HG03060 (cell line): ENCODE results near the gene ATP5F1D.
"Not testable (repeated sequence)": the region's sequence is repeated elsewhere in the genome, so short reads cannot be mapped to it uniquely, and the experiment has no call there.

Source experiments
- ATAC-seq: cut with Tn5 transposase; IDR thresholded peaks from one replicate; pipeline ENCODE4 v1.9.1; 2021; ENCODE audit warnings: low read depth, moderate number of reproducible peaks; ENCODE audit not compliant: unreplicated experiment

Gene ATP5F1D

DNA sequence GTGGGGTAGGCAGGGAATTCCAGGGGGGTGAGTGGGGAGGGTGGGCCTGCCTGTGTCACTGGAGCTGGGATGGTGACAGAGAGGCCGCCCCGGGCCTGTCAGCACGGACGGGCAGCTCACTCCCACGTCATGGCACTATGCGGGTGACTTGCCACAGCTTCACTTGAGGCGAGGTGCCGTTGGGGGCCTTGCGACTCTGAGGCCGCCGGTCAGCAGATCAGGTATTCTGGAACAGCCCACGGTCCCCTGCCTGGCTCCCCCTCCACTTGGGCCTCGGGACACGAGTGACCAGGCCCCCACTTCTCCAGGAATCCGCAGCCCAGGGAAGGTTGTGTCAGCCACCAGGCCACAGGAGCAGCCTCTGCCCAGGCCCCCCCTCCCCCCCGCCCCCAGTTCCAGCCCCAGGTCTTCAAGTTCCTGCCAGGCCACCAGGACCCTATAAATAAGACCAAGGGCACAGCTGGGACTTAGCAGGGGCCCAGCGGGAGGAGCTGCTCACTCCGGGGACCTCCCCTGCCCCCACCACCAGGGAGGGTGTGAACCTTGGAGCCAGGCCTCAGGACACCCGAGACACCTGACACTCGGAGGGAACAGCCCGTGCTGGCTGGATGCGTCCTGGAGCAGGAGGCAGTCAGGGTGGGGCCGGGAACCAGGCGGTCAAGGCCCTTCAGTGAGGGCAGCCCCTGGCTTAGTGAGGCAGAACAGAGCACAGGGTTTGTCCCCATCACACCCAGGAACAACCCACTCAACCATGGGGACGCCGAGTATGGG lies 4.1 kb downstream of the ATP5F1D start:
- no peak for ATAC-seq

DNA sequence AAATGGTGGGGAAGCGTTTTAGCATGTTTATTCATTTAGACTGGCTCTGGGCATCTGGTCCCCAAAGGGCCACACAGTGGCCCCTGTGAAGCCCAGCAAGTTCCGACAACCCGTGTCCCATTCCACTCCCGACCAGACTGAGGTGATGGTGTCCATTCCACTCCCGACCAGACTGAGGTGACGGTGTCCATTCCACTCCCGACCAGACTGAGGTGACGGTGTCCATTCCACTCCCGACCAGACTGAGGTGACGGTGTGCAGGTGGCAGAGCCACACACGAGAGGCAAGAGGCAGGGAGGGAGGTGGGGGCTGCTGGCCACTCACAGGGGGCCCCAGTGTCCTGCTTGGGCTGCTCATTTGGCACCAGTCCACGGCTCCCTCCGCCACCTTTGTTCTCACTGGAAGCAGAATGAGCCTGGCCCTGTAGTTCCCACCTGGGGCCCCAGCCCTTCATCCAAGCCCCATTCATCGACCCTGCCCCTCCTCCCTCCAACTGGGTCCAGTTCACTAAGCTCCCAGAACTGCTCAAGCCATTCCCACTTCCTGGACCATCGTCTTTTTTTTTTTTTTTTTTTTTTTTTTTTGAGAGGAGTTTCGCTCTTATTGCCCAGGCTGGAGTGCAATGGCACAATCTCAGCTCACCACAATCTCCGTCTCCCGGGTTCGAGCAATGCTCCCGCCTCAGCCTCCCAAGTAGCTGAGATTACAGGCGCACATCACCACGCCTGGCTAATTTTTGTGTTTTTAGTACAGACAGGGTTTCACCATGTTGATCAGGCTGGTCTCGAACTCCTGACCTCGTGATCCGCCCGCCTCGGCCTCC lies 4.9 kb downstream of the ATP5F1D start:
- ATAC-seq, result not testable (repeated sequence)

DNA sequence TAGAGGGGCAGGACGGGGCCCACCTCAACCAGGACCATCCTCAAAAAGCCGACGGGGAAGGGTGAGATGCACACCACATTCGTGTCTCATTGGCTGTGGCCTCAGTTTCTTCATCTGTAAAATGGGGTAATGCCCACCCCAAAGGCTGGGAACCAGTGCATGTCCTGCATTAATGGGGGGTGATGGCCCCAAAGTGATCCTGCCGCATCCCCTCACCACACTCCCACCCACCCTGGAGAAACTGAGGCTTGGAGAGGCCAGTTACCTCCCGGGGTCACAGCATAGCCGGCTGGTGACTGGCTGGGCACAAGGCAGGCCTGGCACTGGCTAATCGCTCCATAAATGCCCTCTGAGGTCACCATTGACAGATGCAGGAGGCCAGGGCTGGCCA lies 6.2 kb downstream of the ATP5F1D start:
- ATAC-seq, result no peak

DNA sequence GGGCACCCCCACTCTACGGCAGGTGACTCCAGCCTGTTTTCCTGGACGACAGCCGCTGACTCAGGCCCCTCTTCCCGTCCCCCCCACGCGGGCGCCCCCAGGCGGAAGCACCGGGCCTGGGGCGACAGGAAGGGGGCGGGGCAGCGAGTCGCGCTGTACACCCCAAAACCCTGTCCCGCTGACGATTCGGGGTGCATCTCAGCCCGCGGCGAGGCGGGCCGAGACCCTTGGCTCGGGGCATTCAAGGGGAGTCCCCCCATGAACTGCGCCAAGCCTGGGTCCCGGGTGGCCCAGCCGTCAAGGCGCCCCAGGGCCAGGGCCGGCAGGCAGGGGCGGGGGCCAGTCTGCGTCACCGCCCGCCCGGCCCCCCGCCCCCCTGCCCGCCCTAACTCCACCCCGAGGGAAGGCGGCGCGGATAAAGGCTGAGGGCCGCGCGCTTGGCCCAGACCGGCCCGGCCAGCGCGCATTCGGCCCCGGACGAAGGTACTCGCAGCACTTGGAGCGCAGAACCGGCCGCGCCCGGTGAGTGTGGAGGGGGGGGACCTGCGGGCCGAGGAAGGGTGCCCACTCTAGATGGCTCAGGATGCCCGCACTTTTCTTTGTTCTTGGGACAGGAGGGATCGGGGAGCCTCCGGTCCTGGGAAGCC lies 6.7 kb downstream of the ATP5F1D start, which contains the start of gene MIDN:
Gene MIDN, plus strand, starts transcription at position 445 of the 647 bp plus-strand sequence. CDS start 1,714 bp downstream, outside the sequence.
- peak; percentile 7 for ATAC-seq

DNA sequence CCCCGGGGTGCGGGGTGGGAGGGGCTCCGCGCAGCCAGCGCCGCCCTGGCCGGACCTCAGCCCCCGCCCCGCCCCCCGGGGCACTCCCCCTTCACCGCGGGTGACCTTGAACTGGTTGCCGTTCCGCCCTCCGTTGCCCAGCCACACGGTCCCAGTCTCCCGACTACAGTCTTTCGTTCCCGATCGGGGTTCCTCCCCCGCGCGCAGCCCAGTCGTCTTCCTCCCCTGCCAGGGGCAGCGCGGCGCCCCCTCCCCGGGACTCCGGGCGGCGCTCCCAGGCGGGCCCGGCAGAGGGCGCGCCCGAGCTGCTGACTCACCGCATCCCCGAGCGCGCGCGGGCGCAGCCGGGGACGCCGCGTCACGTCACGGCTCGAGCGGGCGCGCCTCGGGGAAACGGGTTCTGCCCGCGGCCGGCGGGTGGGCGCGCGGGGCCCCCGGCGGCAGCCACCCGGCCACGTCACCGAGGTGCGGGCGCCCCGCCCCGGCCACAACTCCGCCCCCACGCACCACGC lies 7.3 kb downstream of the ATP5F1D start:
- peak; percentile 12 for ATAC-seq

DNA sequence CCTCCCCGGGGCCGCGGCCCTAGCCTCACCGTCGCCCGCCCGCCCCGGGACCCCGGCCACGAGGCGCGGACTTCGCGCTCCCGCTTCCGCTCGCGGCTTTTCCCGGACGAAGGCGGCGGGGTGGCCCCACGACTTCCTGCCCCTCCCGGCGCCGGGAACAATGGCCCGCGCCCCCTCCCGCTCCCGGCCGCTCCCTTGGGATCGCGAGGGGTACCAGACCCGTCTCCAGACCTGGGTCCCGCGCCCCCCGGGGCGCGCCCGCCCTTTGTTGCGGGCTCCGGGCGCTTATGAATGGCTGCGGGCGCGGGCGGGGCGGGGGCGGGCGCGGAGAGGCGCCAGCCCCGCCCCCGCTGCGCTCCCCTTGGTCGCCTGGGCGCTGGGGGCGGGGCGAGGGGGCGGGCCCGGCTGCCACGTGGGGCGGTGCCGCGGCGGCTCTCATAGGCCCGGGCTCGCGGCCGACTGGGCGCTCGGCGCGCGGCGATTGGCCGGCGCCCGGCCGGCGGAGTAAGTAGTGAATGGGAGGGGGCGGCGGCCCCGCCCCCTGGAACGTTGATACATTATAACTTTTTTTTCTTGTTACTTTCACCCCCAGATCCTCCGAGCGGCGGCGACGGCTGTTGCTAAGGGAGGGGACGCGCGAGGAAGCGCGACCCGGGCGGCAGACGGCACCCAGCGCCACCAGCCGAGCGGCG lies 7.9 kb downstream of the ATP5F1D start:
- peak; percentile 26 for ATAC-seq

DNA sequence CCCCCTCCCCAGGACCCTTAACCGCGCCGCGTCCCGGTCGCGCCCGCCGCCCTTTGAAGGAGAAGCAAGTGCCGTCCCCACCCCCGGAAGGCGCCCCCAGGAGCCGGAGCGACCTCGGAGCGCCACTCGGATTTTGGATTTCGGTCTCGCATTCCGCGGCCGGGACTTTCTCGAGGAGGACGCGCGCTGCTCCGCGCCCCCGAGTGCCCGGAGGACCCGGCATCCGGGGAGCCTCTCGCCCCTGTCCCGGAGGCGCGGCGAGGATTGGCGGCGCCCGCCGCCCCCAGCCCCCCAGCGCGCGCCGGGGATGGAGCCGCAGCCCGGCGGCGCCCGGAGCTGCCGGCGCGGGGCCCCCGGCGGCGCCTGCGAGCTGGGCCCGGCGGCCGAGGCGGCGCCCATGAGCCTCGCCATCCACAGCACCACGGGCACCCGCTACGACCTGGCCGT lies 8.5 kb downstream of the ATP5F1D start:
- ATAC-seq, result no peak

DNA sequence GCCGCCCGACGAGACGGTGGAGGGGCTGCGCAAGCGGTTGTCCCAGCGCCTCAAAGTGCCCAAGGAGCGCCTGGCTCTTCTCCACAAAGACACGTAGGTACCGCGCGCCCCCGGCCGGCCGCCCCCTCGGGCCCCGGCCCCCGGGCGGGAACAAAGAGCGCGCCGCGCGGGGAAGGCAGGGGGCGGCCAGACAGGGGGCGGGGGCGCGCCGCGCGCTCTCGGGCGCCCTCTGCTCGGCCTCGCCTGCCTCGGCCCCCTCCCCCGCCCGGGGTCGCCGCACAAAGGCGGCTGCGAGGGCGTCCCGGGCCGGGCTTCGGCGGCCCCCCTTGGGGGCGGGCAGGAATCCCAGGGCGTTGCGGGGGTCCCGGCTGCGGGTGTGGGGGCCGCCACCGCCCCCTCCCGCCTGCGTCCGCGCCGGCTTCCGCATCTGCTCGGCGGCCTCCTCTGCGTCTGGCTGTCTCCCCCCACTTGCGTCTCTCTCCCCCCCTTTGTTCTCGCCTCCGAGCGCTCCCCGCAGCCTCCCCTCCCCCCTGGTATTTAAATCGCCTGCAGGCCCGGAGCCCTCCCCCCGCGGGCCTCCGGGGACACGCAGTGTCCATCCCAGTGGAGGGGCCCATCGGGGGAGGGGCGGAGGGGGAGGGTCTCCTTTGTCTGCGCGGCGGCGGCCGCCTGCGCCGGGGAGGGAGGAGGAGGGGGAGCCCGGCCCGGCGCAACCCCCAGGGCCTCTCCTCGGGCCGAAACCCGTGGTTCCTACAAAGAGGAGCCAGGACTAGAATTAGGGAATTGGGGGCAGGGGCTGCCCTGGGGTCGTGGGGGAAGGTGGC lies 9.1 kb downstream of the ATP5F1D start:
- ATAC-seq, result no peak

DNA sequence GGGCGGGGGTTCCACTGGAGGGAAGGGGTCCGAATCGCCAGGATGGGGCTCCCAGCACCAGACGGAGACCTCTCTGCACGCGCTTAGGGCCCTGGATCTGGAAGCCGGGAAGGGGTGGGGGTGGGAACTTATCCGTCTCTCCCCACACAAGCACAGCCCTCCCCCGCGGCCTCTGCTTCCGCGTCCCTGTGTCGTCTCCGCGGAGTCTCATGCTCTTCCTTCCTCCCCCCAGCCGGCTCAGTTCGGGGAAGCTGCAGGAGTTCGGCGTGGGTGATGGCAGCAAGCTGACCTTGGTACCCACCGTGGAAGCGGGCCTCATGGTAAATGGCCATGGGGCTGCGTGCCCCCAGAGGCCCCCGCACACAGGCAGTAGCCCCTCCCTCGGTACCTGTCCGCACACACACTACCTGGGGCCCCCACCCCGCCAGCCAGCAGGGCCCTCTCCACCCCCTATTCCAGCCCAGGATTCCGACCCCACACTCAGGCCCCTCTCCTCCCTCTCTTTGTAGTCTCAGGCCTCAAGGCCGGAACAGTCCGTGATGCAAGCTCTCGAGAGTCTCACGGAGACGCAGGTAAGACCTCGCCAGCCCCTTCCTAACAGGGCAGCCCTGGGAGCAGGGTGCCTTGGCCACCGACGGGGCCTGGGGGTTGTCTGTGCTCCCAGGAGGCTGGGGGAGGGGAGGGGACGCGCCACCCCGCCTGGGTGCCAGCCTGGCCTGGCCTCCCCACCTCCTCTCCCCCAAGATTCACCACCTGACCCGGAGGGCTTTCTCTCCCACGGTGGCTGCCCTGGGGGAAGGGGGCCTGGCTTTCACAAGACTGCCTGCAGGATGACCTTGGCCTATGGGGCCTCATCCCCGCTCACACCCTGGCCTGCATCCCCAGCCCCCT lies 10.0 kb downstream of the ATP5F1D start:
- no peak for ATAC-seq

DNA sequence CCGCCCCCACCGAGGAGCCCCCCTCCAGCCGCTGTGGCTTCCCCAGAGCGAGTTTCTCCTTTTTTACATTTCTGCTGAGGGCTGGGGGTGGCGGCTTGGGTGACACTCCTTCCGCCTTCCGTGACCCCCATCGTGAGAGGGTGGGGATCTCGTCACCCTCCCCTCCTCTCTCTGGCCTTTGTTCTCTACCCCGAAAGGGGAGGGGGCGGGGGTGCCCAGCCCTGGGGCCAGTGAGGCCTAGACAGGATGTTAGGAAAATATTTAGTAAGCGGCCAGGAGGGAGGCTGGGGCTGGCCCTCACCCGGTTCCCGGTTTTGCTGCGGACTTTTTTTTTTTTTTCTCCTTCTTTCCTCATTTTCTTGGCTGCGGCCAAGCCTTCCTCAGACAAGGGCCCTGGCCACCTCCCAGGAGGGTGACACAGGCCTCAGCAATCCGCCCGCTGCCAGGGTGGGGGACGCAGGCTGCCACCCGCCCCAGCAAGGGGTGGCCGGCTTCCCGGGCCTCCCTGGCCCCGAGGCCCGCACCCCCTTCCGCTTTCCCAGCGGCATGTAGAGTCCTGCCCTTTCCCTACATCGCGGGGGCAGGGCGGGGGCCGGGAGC lies 10.8 kb downstream of the ATP5F1D start:
- ATAC-seq, result no peak

DNA sequence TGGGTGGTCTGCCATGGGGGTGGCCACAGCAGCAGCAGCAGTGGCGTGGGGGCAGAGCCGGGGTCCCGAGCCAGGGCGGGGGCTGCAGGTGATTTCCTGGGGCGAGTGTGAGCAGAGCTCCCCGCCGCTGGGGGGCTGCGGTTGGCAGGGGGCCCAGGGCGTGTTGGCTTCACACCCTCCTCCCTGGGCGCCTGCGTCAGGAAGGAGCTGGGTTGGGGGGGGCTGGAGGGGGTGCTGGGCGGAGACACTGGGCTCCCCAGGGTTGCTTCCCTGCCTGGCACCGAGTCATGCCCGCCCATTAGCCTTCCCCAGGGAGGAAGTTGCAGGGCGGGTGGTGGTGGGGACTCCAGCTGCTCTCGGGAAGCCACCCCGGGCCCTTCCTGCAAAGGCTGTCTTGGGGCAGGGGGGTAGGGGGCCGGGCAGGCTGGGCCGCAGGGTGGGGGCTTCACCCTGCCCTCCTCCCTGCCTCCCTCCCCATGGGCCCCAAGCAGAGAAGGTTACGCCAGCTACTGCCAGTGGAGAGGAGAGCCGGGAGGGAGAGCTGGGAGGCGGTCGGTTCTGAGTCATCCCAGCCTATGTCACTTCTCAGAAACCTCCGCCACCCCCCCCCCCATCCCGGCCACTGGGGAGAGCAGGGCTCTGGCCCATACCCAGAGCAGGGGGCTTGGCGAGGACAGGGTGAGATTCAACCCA lies 11.4 kb downstream of the ATP5F1D start:
- ATAC-seq, result no peak

DNA sequence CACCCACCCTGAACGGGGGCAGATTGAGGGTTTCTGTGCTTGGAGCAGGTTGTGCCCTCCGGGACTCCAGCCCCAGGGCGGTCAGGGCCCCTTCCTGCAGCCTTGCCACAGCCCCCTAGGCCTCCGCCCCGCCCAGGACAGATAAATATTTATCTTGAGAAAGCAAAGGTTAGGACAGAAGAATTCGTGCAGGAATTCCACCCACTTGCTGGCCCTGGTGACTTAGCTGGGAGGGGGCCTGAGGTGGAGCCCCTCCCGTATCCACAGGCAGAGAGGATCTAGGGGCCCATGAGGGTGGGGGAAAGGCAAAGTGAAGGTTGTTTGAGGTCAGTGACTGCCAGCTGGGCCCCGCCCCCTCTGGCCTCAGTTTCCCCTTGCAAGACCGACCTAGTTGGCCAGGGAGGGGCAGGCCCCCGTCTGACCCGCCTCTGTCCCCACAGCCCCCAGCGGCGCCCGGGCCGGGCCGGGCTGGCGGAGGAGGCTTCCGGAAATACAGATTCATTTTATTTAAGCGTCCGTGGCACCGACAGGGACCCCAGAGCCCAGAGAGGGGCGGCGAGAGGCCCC lies 12.0 kb downstream of the ATP5F1D start:
- no peak for ATAC-seq

DNA sequence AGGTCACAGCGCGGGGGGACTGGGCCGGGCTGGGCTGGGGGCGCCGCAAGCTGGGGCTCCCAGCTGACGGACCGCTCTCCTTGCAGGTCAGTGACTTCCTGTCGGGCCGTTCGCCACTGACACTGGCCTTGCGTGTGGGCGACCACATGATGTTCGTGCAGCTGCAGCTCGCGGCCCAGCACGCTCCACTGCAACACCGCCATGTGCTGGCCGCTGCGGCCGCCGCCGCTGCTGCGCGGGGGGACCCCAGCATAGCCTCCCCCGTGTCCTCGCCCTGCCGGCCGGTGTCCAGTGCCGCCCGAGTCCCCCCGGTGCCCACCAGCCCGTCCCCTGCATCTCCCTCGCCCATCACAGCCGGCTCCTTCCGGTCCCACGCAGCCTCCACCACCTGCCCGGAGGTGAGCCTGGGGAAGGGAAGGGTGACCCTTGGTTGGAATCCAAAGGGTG lies 12.6 kb downstream of the ATP5F1D start:
- ATAC-seq, result no peak

DNA sequence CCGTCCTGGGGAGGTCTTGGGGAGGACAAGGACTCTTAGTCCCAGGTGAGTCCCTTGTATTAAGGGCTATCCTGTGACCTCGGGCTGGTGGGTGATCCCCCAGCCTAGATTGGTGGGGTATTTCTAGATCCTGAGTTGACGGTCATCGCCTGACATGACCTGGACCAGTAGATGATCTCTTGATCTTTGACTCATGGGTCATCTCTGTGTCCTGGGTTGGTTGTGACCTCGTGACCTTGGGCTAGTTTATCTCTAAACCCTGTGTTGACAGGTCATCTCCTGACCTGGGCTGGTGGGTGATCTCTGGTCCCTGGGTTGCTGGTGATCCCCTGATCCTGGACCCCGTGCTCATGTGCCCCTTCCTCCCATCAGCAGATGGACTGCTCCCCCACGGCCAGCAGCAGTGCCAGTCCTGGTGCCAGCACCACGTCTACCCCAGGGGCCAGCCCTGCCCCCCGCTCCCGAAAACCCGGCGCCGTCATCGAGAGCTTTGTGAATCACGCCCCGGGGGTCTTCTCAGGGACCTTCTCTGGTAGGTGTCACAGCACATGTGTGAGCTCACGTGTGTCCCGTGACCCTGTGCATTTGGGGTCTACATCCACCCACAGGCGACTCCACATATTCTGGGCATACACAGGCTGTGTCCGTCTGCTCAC lies 13.1 kb downstream of the ATP5F1D start:
- ATAC-seq, result no peak

DNA sequence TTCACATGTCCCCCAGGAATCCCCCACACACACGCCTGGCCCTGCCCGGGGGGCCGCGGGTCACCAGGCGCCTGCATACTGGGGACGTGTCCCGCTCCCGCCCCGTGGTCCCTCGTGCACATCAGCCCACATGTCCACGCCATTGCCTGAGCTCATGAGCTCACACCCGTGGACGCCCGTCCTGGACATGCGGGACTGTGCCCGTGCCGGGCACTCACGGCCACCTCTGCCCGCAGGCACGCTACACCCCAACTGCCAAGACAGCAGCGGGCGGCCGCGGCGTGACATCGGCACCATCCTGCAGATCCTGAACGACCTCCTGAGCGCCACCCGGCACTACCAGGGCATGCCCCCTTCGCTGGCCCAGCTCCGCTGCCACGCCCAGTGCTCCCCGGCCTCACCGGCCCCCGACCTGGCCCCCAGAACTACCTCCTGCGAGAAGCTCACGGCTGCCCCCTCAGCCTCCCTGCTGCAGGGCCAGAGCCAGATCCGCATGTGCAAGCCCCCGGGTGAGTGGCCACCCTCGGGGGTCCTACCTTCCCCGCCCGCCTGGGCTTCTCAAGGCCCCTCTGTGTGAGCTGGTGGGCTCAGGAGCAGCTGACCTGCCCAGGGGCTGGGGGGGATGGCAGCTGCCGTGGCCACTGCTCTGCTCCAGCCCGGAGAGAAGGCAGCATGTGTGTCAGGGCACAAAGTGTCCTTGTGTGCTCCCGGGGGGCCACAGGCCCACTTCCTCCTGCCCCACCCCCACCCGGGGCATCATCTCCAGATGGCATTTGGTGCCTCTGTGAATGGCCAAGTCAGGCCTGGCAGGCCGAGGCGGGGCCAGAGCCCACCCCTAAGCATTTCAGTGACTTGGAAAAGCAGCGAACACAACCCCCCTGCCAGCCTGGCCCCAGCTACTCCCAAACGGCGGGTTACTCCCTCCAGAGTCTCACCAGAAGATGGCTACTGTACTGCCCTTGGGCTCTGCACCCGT lies 13.9 kb downstream of the ATP5F1D start:
- ATAC-seq, result no peak
